Kidney (tissue), 14 donors: ENCODE data around the gene HCFC2. TPM values are rescaled to one million over a fixed set of nuclear protein-coding genes. Genes with fewer than 3 reads are reported as not detected.

Experiments used
- DNase-seq, 5 donors: peaks; one replicate each; pipeline ENCODE4 v3.0.0-alpha.2; 2013 to 2020
- FAIRE-seq: peaks from 2 replicates; lab custom pipeline; 2012; peaks lifted over from hg19 to GRCh38; lab: Jason Lieb, UNC
- H3K27ac ChIP-seq, 2 donors: one replicate each; pipeline ENCODE4 v1.7.0; 2013; ENCODE audit warnings: low read depth in 2 of 2, low read length in 2 of 2, inconsistent platforms in 1 of 2
- H3K27me3 ChIP-seq: one replicate; pipeline ENCODE4 v1.7.1; 2013; ENCODE audit warnings: low read length, inconsistent platforms; ENCODE audit not compliant: control insufficient read depth, insufficient read depth
- H3K36me3 ChIP-seq, 3 donors: one replicate each; pipeline versions ENCODE4 v1.7.0 to v1.7.1; 2013; ENCODE audit warnings: low read length in 3 of 3, control low read depth in 1 of 3, inconsistent platforms in 1 of 3; ENCODE audit not compliant: insufficient read depth in 3 of 3, control insufficient read depth in 2 of 3
- H3K4me1 ChIP-seq, 3 donors: one replicate each; pipeline versions ENCODE4 v1.7.0 to v1.7.1; 2013; ENCODE audit warnings: low read length in 3 of 3, inconsistent platforms in 1 of 3, low read depth in 1 of 3; ENCODE audit not compliant: control insufficient read depth in 2 of 3, insufficient read depth in 2 of 3
- H3K4me3 ChIP-seq, 3 donors: one replicate each; pipeline versions ENCODE4 v1.7.0 to v1.8.1; 2013; ENCODE audit warnings: low read length in 3 of 3, control low read depth in 1 of 3, inconsistent platforms in 1 of 3
- H3K9ac ChIP-seq, 3 donors: one replicate each; pipeline versions ENCODE4 v1.7.0 to v1.7.1; 2013; ENCODE audit warnings: low read length in 3 of 3, control low read depth in 1 of 3, inconsistent platforms in 1 of 3
- H3K9me3 ChIP-seq, 3 donors: one replicate each; pipeline versions ENCODE4 v1.7.0 to v1.7.1; 2013; ENCODE audit warnings: low read length in 3 of 3, control low read depth in 1 of 3, inconsistent platforms in 1 of 3; ENCODE audit not compliant: control insufficient read depth in 2 of 3, insufficient read depth in 1 of 3
- intact Hi-C: fragments of 100-400 bp; cut with DNase I; formaldehyde crosslinking; loops from one replicate; pipeline ENCODE4 v1.11.1; 2022
- polyA plus RNA-seq: library from polyadenylated mRNA; stranded (reverse); fragments of 350-450 nt; fragmentation: Illumina TruSeq; extraction: RNeasy Lipid Tissue Mini Kit (QIAGEN cat#74804); gene quantifications from one replicate; pipeline ENCODE4 v1.2.3, GENCODE V29; 2014; ENCODE audit warnings: low read depth, low replicate concordance; ENCODE audit not compliant: insufficient read depth
- total RNA-seq: library from RNA; stranded (reverse); fragmentation: NEBNext Ultra II Directional; extraction: Animal tissue kit (Norgen Biotek cat#: 25700); gene quantifications from one replicate; pipeline ENCODE4 v1.2.1, GENCODE V29; 2021
- TF ChIP-seq, protein P1 (sequence below): IDR thresholded peaks from 3 replicates; pipeline ENCODE4 v1.5.1; 2012; ENCODE audit warnings: mild to moderate bottlenecking, moderate library complexity, borderline replicate concordance; ENCODE audit not compliant: insufficient read depth; ENCODE audit errors: extremely low read depth
- donor health status: control.
- donor health status: control.
- donor health status: control.
- donor health status: control.
- donor health status: control.
- donor health status: DM: yes; HTN: yes; CAD: no.
- donor health status: Normal renal cell carcinoma (clear cell type).

HCFC2 gene
- total and polyA plus RNA-seq, 2 donors from 2014 or later: 6.0 to 18.1 TPM

DNA sequence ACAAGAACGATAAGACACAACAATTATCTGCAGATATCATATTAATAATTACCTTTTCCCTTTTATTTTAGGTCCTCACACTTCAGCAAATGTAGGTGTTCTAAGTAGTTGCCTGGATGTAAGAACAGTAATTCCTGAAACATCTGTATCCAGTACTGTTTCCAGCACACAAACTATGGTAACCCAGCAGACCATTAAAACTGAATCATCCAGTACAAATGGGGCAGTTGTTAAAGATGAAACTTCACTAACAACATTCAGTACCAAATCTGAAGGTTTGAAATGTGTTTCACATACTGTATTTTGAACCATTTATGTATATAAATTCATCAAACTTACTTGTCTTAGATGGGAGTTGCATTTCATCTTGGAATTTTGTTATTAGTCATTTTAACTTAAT lies 31.0 kb downstream of the HCFC2 start:
- Histone ChIP-seq H3K27ac (no peak overlapping the region), H3K27me3 (no peaks in the 10 kb centered on the region), H3K9me3 (no peaks in the 10 kb centered on the region), H3K4me3 (no peak overlapping the region), H3K4me1 (no peaks in the 10 kb centered on the region), H3K36me3 (peaks cover 10 to 29% (median 14%) of the 10 kb centered on the region in 3 donors), H3K9ac (no peak overlapping the region)
- DNase-seq: no peak
- intact Hi-C loops: no loop called here
- TF ChIP-seq, protein P1, sequence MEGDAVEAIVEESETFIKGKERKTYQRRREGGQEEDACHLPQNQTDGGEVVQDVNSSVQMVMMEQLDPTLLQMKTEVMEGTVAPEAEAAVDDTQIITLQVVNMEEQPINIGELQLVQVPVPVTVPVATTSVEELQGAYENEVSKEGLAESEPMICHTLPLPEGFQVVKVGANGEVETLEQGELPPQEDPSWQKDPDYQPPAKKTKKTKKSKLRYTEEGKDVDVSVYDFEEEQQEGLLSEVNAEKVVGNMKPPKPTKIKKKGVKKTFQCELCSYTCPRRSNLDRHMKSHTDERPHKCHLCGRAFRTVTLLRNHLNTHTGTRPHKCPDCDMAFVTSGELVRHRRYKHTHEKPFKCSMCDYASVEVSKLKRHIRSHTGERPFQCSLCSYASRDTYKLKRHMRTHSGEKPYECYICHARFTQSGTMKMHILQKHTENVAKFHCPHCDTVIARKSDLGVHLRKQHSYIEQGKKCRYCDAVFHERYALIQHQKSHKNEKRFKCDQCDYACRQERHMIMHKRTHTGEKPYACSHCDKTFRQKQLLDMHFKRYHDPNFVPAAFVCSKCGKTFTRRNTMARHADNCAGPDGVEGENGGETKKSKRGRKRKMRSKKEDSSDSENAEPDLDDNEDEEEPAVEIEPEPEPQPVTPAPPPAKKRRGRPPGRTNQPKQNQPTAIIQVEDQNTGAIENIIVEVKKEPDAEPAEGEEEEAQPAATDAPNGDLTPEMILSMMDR: no peak
- no peak for FAIRE-seq

DNA sequence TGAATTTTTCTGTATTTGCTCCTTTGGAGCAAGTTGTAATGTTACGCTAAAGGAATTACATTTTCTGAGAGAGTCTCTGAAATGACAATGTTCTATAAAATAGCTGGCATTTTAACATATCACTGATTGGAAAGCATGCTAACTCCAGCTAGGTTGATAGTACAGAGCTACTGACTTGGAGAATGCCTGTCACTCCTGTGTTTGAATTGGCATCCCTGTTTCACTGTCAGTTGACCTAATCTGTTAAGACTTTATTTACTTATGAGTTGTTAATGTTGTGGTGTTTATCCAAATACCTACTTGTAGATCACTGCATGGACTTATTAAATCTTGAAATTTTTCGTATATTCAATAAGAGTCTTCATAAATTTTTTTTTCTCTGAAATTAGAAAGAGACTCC lies 33.6 kb downstream of the HCFC2 start:
- H3K9ac ChIP-seq: no peak overlapping the region
- H3K36me3 ChIP-seq: peaks cover 10 to 35% (median 14%) of the 10 kb centered on the region in 3 donors
- H3K27me3 ChIP-seq: no peaks in the 10 kb centered on the region
- H3K9me3 ChIP-seq: no peaks in the 10 kb centered on the region
- DNase-seq (no peak), FAIRE-seq (no peak)
- no peak overlapping the region for H3K4me3 ChIP-seq
- intact Hi-C loops: no loop called here
- no peaks in the 10 kb centered on the region for H3K4me1 ChIP-seq
- TF ChIP-seq, protein P1: no peak
- no peak overlapping the region for H3K27ac ChIP-seq

- Histone ChIP-seq H3K9me3 (no peaks in the 10 kb centered on the region), H3K4me3 (no peak overlapping the region), H3K4me1 (peaks cover 0 to 7% (median 4%) of the 10 kb centered on the region in 3 donors), H3K36me3 (peaks cover 0 to 7% (median 0%) of the 10 kb centered on the region in 3 donors), H3K27me3 (no peaks in the 10 kb centered on the region), H3K27ac (no peak overlapping the region), H3K9ac (no peak overlapping the region)
- FAIRE-seq (no peak), DNase-seq (no peak)
- TF ChIP-seq, protein P1: no peak
- intact Hi-C loops: no loop called here
Observed at GRCh38 chr12:104105461-104105860, 41.1 kb downstream of the HCFC2 start.

- Histone ChIP-seq H3K4me1 (peaks cover 0 to 7% (median 4%) of the 10 kb centered on the region in 3 donors), H3K9ac (no peak overlapping the region), H3K27me3 (no peaks in the 10 kb centered on the region), H3K36me3 (peaks cover 0 to 7% (median 0%) of the 10 kb centered on the region in 3 donors), H3K4me3 (no peak overlapping the region), H3K9me3 (no peaks in the 10 kb centered on the region), H3K27ac (no peak overlapping the region)
- DNase-seq (no peak), FAIRE-seq (no peak)
- intact Hi-C loops: no loop called here
- TF ChIP-seq, protein P1: no peak
Observed at GRCh38 chr12:104106965-104107364, 42.6 kb downstream of the HCFC2 start.
